Activated naive CD4-positive, alpha-beta T cell treated with anti-CD3 and anti-CD28 coated beads, Interleukin-2, amount 50 U/mL, for 24 hours (primary cell): Measurements from ENCODE around the gene EME1.

Experiments used
- H3K27ac Mint-ChIP-seq: one replicate; pipeline ENCODE4 v1.8.0; 2021; ENCODE audit warnings: mild to moderate bottlenecking, mixed read lengths
- H3K27me3 Mint-ChIP-seq: one replicate; pipeline ENCODE4 v1.8.0; 2021; ENCODE audit warnings: mixed read lengths
- H3K36me3 Mint-ChIP-seq: one replicate; pipeline ENCODE4 v1.8.0; 2021; ENCODE audit warnings: mixed read lengths
- H3K4me1 Mint-ChIP-seq: one replicate; pipeline ENCODE4 v1.8.0; 2021; ENCODE audit warnings: mixed read lengths
- H3K4me3 Mint-ChIP-seq: one replicate; pipeline ENCODE4 v1.8.0; 2021; ENCODE audit warnings: mild to moderate bottlenecking, mixed read lengths
- H3K9me3 Mint-ChIP-seq: one replicate; pipeline ENCODE4 v1.8.0; 2021; ENCODE audit warnings: mixed read lengths

EME1 gene

DNA sequence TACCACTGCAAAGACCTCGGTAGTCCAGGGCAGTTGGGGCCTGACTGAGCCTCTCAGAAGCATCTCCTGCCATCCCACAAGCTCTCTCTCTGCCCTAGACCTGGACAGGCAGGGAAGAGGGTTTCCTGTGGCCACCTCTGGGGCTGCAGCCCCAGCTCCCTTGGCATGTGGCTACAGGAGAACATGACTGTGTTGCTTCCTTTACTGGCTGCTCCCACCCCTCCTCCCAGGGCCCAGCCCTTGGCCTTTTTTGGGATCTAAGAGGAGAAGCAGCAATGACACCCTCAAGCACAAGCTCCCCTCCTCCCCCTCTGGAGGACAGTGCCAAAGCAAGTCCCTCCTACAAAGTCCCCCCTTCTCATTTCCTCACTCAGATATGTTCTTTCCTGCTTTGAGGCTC is 5.6 kb upstream of the EME1 start:
- no peak overlapping the region for H3K4me3 Mint-ChIP-seq
- H3K27me3 Mint-ChIP-seq: no peaks in the 10 kb centered on the region
- no peak overlapping the region for H3K27ac Mint-ChIP-seq
- H3K9me3 Mint-ChIP-seq: no peaks in the 10 kb centered on the region
- H3K4me1 Mint-ChIP-seq: peaks cover 20% of the 10 kb centered on the region
- H3K36me3 Mint-ChIP-seq: peaks cover 13% of the 10 kb centered on the region

- Mint-ChIP-seq H3K4me3 (no peak overlapping the region), H3K4me1 (peaks cover 30% of the 10 kb centered on the region), H3K36me3 (peaks cover 15% of the 10 kb centered on the region), H3K27ac (no peak overlapping the region), H3K9me3 (no peaks in the 10 kb centered on the region), H3K27me3 (no peaks in the 10 kb centered on the region)
Measured at GRCh38 chr17:50370052-50370451, 3.0 kb upstream of the EME1 start.

DNA sequence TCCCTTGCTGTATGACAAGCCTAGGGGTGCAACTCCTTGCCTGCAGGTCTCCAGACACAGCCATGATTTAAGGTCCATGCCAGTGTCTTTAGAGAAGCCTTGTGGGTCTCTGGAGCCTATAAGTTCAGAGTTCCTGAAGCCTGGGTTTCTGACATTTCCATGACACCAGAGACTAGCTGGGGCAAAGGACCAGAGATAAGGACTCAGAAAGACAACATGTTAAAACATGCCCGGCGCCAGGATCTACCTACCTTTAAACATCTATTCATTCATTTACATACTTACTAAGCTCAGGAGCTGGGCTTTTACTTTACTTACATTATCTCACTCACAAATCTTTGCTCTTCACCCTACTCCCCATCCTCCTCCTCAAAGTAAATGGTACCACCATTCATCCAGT is 1.5 kb upstream of the EME1 start:
- Mint-ChIP-seq H3K27ac (peak overlapping the region; percentile 85), H3K36me3 (peaks cover 12% of the 10 kb centered on the region), H3K9me3 (no peaks in the 10 kb centered on the region), H3K4me1 (peaks cover 30% of the 10 kb centered on the region), H3K4me3 (peak overlapping the region; percentile 99), H3K27me3 (no peaks in the 10 kb centered on the region)

DNA sequence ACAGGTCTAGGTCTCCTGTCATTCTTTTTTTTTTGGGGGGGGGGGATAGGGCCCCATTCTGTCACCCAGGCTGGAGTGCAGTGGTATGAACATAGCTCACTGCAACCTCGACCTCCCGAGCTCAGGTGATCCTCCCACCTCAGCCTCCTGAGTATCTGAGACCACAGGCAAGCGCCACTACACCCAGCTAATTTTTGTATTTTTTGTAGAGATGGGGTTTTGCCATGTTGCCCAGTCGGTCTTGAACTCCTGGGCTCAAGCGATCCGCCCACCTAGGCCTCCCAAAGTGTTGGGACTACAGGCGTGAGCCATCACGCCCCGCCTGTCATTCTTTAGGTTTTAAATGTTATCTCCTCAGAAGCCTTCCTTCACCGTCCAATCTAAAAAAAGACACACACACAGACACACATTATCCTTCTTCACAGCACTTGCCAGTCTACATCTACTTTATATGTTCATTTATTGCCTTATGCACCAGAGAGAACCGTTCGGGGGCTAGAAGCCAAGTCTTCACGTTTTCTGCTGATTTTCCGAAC is 739 bp upstream of the EME1 start:
- peaks cover 12% of the 10 kb centered on the region for H3K36me3 Mint-ChIP-seq
- H3K27ac Mint-ChIP-seq: peak overlapping the region; percentile 100
- no peaks in the 10 kb centered on the region for H3K9me3 Mint-ChIP-seq
- no peaks in the 10 kb centered on the region for H3K27me3 Mint-ChIP-seq
- peaks cover 30% of the 10 kb centered on the region for H3K4me1 Mint-ChIP-seq
- H3K4me3 Mint-ChIP-seq: peak overlapping the region; percentile 99

GRCh38 chr17:50373705-50374104 is 676 bp downstream of the EME1 start:
- peak overlapping the region; percentile 100 for H3K27ac Mint-ChIP-seq
- peaks cover 30% of the 10 kb centered on the region for H3K4me1 Mint-ChIP-seq
- H3K27me3 Mint-ChIP-seq: no peaks in the 10 kb centered on the region
- H3K36me3 Mint-ChIP-seq: peaks cover 10% of the 10 kb centered on the region
- H3K4me3 Mint-ChIP-seq: peak overlapping the region; percentile 99
- H3K9me3 Mint-ChIP-seq: no peaks in the 10 kb centered on the region

- Mint-ChIP-seq H3K36me3 (peaks cover 11% of the 10 kb centered on the region), H3K4me3 (no peak overlapping the region), H3K4me1 (peaks cover 26% of the 10 kb centered on the region), H3K27ac (no peak overlapping the region), H3K27me3 (no peaks in the 10 kb centered on the region), H3K9me3 (no peaks in the 10 kb centered on the region)
Measured at GRCh38 chr17:50375858-50376538, 3.0 kb downstream of the EME1 start.

DNA sequence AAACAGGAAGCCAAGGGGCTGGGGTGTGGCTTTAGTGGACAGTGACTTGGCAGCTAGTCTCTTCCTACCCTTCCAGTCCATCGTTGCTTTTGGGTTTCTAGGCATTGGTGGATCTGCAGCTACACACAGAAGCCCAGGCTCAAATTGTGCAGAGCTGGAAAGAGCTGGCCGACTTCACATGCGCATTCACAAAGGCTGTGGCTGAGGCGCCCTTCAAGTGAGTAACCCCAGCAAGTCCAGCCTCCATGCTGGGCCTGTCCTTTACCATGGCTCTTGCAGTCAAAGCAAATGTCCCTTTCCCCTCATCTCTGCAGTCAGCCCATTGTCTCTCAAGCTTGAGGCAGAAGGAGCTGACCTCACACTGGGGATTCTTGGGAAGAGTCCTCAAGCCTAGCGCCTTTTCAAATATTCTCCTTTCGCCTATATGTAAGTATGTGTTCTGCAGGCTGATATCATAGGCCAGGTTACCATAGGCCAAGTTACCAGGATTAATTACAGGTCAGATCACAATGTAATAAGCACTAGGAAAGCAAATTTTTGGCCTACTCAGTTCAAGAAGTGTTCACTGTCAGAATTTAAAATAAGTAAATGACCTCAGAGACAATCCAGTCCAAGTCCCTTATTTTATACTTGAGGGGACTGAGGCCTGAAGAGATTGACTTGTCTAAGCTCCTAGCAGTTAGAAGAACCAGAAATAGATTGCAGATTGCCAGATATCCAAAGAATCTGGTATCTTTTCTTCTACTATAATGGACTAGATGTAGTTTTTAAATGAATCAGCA is 6.5 kb downstream of the EME1 start:
- Mint-ChIP-seq H3K27ac (peak overlapping the region; percentile 35), H3K4me1 (no peaks in the 10 kb centered on the region), H3K36me3 (peaks cover 2% of the 10 kb centered on the region), H3K9me3 (no peaks in the 10 kb centered on the region), H3K4me3 (no peak overlapping the region), H3K27me3 (no peaks in the 10 kb centered on the region)

- peaks cover 3% of the 10 kb centered on the region for H3K36me3 Mint-ChIP-seq
Measured at GRCh38 chr17:50380369-50381259, 7.6 kb downstream of the EME1 start.

GRCh38 chr17:50381260-50381815 is 8.3 kb downstream of the EME1 start:
- Mint-ChIP-seq H3K9me3 (no peaks in the 10 kb centered on the region), H3K4me3 (no peak overlapping the region), H3K27me3 (no peaks in the 10 kb centered on the region), H3K27ac (no peak overlapping the region), H3K4me1 (no peaks in the 10 kb centered on the region), H3K36me3 (peaks cover 3% of the 10 kb centered on the region)

More at GRCh38 chr17:50380369-50381259, 7.6 kb downstream of the EME1 start:
- H3K9me3 Mint-ChIP-seq: no peaks in the 10 kb centered on the region
- peak overlapping the region; percentile 12 for H3K27ac Mint-ChIP-seq
- no peaks in the 10 kb centered on the region for H3K27me3 Mint-ChIP-seq
- no peak overlapping the region for H3K4me3 Mint-ChIP-seq
- H3K4me1 Mint-ChIP-seq: no peaks in the 10 kb centered on the region

- no peaks in the 10 kb centered on the region for H3K9me3 Mint-ChIP-seq
- H3K27me3 Mint-ChIP-seq: no peaks in the 10 kb centered on the region
- H3K27ac Mint-ChIP-seq: peak overlapping the region; percentile 23
Measured at GRCh38 chr17:50381920-50382319, 8.9 kb downstream of the EME1 start.

GRCh38 chr17:50382931-50383330 is 9.9 kb downstream of the EME1 start:
- H3K27ac Mint-ChIP-seq: no peak overlapping the region
- H3K27me3 Mint-ChIP-seq: no peaks in the 10 kb centered on the region
- peaks cover 14% of the 10 kb centered on the region for H3K36me3 Mint-ChIP-seq
- H3K4me1 Mint-ChIP-seq: no peaks in the 10 kb centered on the region
- H3K4me3 Mint-ChIP-seq: no peak overlapping the region
- H3K9me3 Mint-ChIP-seq: no peaks in the 10 kb centered on the region

More at GRCh38 chr17:50381920-50382319, 8.9 kb downstream of the EME1 start:
- Mint-ChIP-seq H3K36me3 (peaks cover 7% of the 10 kb centered on the region), H3K4me3 (no peak overlapping the region), H3K4me1 (no peaks in the 10 kb centered on the region)

DNA sequence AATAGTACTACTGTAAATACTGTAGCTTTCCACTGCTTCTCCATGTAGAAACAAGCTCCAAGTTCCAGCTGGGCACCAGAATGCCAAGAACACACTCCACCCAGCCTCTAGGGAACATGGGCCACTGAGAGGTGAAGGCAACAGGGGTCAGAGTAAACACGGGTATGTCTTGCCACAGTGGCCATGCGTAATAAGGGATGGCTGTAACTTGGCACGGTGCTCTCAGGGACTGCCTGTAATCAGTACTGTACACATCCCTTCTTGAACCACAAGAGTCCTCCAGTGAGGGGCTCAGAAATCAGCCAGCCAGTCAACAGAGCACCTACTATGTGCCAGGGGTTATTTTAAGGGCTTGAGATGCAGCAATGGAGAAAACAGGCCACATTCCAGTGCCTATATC is 13.5 kb downstream of the EME1 start:
- Mint-ChIP-seq H3K36me3 (peaks cover 18% of the 10 kb centered on the region), H3K9me3 (no peaks in the 10 kb centered on the region), H3K27ac (peak overlapping the region; percentile 23), H3K27me3 (no peaks in the 10 kb centered on the region), H3K4me1 (no peaks in the 10 kb centered on the region), H3K4me3 (no peak overlapping the region)

- peaks cover 8% of the 10 kb centered on the region for H3K4me1 Mint-ChIP-seq
- no peak overlapping the region for H3K4me3 Mint-ChIP-seq
- peaks cover 20% of the 10 kb centered on the region for H3K36me3 Mint-ChIP-seq
- H3K9me3 Mint-ChIP-seq: no peaks in the 10 kb centered on the region
- H3K27ac Mint-ChIP-seq: no peak overlapping the region
- H3K27me3 Mint-ChIP-seq: no peaks in the 10 kb centered on the region
Measured at GRCh38 chr17:50388728-50389127, 15.7 kb downstream of the EME1 start.

DNA sequence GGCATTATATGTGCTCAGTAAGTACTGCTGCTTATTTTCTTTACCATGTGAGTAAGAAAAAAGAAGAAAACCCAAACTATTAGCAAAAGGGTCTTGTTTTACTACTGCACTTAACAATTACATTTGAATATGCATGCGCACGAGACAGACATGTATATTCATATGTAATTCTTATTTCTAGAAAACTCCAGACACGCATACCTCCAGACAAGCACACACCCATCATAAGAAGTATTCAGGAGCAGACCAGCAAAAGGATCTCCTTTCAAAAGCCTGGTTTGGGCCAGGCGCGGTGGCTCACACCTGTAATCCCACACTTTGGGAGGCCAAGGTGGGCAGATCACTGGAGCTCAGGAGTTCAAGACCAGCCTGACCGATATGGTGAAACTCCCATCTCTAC is 16.5 kb downstream of the EME1 start:
- Mint-ChIP-seq H3K27me3 (no peaks in the 10 kb centered on the region), H3K4me3 (no peak overlapping the region), H3K4me1 (peaks cover 14% of the 10 kb centered on the region), H3K36me3 (peaks cover 21% of the 10 kb centered on the region), H3K27ac (no peak overlapping the region), H3K9me3 (no peaks in the 10 kb centered on the region)

DNA sequence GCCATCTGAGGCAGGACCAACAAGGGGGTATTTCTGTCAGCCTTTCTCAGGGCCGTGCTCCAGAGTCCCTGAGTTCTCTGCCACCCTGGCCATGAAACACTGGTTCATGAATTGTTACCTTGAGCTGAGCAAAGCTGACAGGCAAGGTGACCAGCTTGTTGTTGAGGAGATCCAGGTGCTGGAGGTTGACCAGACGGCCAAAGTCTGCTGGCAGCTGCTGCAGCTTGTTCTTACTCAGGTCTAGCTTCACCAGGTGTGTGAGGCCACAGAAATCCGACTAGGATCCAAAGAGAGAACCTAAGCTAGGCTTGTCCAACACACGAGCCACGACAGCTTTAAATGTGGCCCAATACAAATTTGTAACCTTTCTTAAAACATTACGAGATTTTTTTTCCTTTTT is 19.6 kb downstream of the EME1 start:
- Mint-ChIP-seq H3K9me3 (no peaks in the 10 kb centered on the region), H3K4me1 (peaks cover 33% of the 10 kb centered on the region), H3K27me3 (no peaks in the 10 kb centered on the region), H3K27ac (no peak overlapping the region), H3K36me3 (peaks cover 17% of the 10 kb centered on the region), H3K4me3 (no peak overlapping the region)
